Activated naive CD4-positive, alpha-beta T cell treated with anti-CD3 and anti-CD28 coated beads, Interleukin-2, amount 50 U/mL, for 72 hours (primary cell): ENCODE measurements around the gene PITHD1. TPM values are rescaled to one million over a fixed set of nuclear protein-coding genes. Genes with fewer than 3 reads are reported as not detected.
"Not testable (repeated sequence)": the region's sequence is repeated elsewhere in the genome, so short reads cannot be mapped to it uniquely, and the experiment has no call there.

Source experiments
- ATAC-seq, 2 donors: fragments of 150-1000 bp; cut with Tn5 transposase; 2 replicates each; pipeline ENCODE4 v1.10.0; 2021; ENCODE audit warnings: mild to moderate bottlenecking in 2 of 2, moderate library complexity in 2 of 2
- DNase-seq, 2 donors: peaks; one replicate each; pipeline ENCODE4 v3.0.0; 2021 to 2022; ENCODE audit warnings: low spot score in 2 of 2
- H3K27ac Mint-ChIP-seq, 2 donors: one replicate each; pipeline ENCODE4 v1.8.0; 2022; ENCODE audit warnings: mild to moderate bottlenecking in 2 of 2, mixed read lengths in 2 of 2
- H3K36me3 Mint-ChIP-seq, 2 donors: one replicate each; pipeline ENCODE4 v1.8.0; 2022; ENCODE audit warnings: mixed read lengths in 2 of 2
- H3K9me3 Mint-ChIP-seq, 2 donors: one replicate each; pipeline ENCODE4 v1.8.0; 2022; ENCODE audit warnings: mixed read lengths in 2 of 2
- total RNA-seq, 2 donors: library from RNA; stranded (reverse); gene quantifications; one replicate each; pipeline ENCODE4 v1.2.3, GENCODE V29; 2022

Gene PITHD1
- total RNA-seq, 2 donors from 2014 or later, result 68.6 to 94.7 TPM

- no peak for ATAC-seq
- DNase-seq, result no peak
- Mint-ChIP-seq H3K27ac (peak overlapping the region; percentile 35 to 53), H3K36me3 (peaks cover 3 to 9% of the 10 kb centered on the region in 2 donors), H3K9me3 (no peaks in the 10 kb centered on the region)
These were observed 18.9 kb upstream of the PITHD1 start for GRCh38 chr1:23759277-23759676.

DNA sequence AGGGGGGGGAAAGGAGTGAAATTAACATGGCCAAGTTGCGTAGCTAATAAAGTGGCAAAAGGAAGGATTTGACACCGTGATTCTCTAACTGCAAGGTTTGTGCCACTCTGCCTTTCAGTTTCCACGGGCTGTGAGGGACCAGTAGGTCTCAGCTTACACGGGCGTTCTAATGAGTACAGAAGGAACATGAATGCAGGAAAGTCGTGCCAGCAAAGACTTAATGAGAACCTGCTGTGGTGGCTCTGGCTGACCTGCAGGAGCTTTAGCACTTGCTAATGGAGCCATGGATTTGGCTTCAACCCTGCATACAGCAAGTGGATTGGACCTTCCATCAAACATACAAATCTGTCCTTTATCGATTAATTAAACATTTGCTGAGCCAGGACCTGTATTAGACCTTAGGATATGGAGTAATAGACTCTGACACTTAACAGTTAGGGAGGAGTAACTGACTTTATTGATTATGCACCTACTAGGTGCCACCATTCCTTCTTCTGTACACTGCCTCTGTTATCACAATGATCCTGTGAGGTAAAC is 15.1 kb upstream of the PITHD1 start:
- H3K36me3 Mint-ChIP-seq, result no peaks in the 10 kb centered on the region
- no peak for ATAC-seq
- no peaks in the 10 kb centered on the region for H3K9me3 Mint-ChIP-seq
- peak overlapping the region in 1 of 2 donors; percentile 50 for H3K27ac Mint-ChIP-seq
- no peak for DNase-seq

DNA sequence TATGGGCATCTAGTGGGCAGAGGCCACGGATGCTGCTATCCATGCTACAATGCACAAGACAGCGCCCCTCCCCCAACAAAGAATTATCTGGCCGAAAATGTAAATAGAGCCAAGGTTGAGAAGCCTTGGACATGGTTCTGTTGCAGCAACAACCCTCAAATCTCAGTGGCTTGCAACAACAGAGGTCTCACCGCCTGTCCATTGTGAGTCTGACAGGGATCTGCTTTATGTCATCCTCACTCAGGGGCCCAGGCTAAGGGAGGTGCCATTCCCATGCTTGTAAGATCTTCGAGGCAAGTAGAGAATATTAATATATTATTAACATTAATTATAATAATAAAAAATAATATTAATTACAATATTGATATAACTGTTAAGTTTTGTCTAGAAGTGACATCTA is 9.5 kb upstream of the PITHD1 start:
- H3K36me3 Mint-ChIP-seq, result no peaks in the 10 kb centered on the region
- no peak for DNase-seq
- no peak overlapping the region for H3K27ac Mint-ChIP-seq
- no peaks in the 10 kb centered on the region for H3K9me3 Mint-ChIP-seq
- no peak for ATAC-seq

GRCh38 chr1:23772049-23772853 is 6.0 kb upstream of the PITHD1 start:
- DNase-seq, result peak in 1 of 2 donors; percentile 92
- peak; percentile 82 to 94 for ATAC-seq
- no peak overlapping the region for H3K27ac Mint-ChIP-seq
- H3K9me3 Mint-ChIP-seq, result no peaks in the 10 kb centered on the region
- no peaks in the 10 kb centered on the region for H3K36me3 Mint-ChIP-seq

DNA sequence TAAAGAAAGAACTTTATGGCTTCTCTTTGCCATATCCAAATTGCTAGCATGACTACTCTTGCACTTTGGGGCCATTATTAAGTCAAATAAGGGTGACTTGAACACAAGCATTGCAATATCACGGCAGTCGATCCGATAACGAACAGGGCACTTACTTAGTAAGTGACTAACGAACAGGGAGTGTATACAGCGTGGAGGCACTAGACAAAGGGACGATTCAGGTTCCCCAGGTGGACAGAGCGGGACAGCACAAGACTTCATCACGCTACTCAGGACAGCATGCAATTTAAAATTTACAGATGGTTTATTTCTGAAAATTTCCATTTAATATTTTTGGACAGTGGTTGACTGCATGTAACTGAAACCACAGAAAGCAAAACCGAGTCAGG is 5.4 kb upstream of the PITHD1 start:
- Mint-ChIP-seq H3K9me3 (no peaks in the 10 kb centered on the region), H3K36me3 (peaks cover 2% of the 10 kb centered on the region in 2 donors), H3K27ac (no peak overlapping the region)
- DNase-seq (no peak), ATAC-seq (no peak)

DNA sequence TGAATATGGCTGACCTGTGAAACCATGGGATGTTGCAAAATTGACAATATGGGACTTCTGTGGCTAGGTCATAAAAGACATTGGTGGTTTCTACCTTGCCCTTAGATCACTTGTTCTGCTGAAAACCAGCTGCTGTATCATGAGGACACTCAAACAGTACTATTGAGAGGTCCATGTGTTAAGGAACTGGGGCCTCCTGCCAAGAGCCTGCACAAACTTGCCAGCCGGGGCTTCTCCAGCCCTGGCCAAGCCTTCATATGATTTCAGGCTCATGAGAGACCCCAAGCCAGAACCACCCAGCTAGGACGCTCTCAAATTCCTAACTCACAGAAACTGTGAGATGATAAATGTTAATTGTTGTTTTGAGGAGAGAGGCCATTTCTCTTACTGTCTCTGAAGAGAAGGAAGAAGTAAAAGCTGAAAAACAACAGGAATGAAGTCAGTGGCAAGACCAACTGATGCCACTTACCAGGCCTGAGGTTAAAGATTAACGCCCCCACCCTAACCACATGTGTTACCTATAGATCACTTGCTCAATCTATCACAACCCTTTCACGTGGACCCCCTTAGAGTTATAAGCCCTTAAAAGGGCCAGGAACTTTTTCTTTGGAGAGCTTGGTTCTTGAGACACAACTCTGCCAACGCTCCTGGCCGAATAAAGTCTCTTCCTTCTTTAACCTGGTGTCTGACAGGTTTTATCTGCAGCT is 3.9 kb upstream of the PITHD1 start:
- no peak overlapping the region for H3K27ac Mint-ChIP-seq
- ATAC-seq, result no peak

DNA sequence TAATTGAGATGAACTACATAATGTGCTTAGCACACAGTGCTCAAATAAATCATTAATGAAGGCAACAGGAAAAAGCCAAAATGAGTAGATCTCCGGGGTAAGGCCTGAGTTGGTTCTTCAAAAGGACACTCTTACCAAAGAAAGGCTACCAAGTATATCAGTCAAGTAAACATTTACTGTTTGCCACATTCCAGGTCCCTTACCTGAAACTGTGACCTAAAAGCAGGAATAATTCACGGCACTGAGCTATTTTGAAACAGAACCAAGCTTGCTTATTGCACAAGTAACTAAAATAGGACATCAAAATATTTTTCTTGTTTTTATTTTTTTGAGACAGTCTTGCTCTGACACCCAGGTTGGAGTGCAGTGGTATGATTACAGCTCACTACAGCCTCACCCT is 2.0 kb upstream of the PITHD1 start:
- Mint-ChIP-seq H3K36me3 (peaks cover 5 to 16% of the 10 kb centered on the region in 2 donors), H3K27ac (no peak overlapping the region), H3K9me3 (no peaks in the 10 kb centered on the region)
- ATAC-seq (no peak), DNase-seq (no peak)

More for the DNA sequence above, 3.9 kb upstream of the PITHD1 start:
- H3K9me3 Mint-ChIP-seq, result no peaks in the 10 kb centered on the region
- DNase-seq, result no peak
- peaks cover 5 to 12% of the 10 kb centered on the region in 2 donors for H3K36me3 Mint-ChIP-seq

- Mint-ChIP-seq H3K27ac (peak overlapping the region; percentile 87), H3K9me3 (no peaks in the 10 kb centered on the region), H3K36me3 (peaks cover 5 to 19% of the 10 kb centered on the region in 2 donors)
- ATAC-seq, result peak in 1 of 2 donors; percentile 36
- no peak for DNase-seq
These were observed 1.7 kb downstream of the PITHD1 start for GRCh38 chr1:23779826-23780371.

DNA sequence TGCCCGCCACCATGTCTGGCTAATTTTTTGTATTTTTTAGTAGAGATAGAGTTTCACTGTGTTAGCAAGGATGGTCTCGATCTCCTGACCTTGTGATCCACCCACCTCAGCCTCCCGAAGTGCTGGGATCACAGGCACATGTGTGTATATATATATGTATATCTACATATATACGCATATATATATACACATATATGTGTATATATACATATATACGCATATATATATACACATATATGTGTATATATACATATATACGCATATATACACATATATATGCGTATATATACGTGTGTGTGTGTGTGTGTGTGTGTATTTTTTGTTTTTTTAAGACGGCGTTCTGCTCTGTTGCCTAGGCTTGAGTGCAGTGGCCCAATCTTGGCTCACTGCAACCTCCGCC is 4.9 kb downstream of the PITHD1 start:
- Mint-ChIP-seq H3K27ac (peak overlapping the region in 1 of 2 donors; percentile 84), H3K36me3 (peaks cover 20 to 24% of the 10 kb centered on the region in 2 donors)
- ATAC-seq, H3K9me3 Mint-ChIP-seq, DNase-seq: not testable (repeated sequence)

- no peak for DNase-seq
- ATAC-seq, result no peak
- H3K27ac Mint-ChIP-seq, result no peak overlapping the region
- no peaks in the 10 kb centered on the region for H3K9me3 Mint-ChIP-seq
- H3K36me3 Mint-ChIP-seq, result peaks cover 12 to 23% of the 10 kb centered on the region in 2 donors
These were observed 6.6 kb downstream of the PITHD1 start for GRCh38 chr1:23784846-23785245.

DNA sequence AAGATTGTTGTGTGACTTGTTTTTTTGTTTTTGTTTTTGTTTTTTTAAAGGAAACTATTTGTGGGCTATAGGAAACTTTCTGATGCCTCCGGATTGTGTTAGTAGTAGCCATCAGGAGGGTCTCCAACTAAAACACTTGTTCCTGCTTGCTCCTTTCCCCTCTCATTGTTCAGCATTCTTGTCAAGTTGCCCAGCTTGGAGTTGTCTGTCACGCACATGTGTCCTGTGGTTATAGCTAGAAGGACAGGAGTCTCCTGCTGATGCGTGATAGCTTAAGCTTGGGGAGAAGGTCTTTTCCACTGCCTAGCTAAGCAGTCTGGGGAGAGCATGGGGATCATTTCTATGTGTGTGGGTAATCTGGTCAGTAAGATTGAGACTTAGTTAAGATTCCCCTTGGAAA is 9.5 kb downstream of the PITHD1 start:
- H3K36me3 Mint-ChIP-seq, result peaks cover 19 to 35% of the 10 kb centered on the region in 2 donors
- no peaks in the 10 kb centered on the region for H3K9me3 Mint-ChIP-seq
- no peak overlapping the region for H3K27ac Mint-ChIP-seq
- ATAC-seq (no peak), DNase-seq (no peak)

GRCh38 chr1:23788695-23789094 is 10.5 kb downstream of the PITHD1 start:
- H3K27ac Mint-ChIP-seq, result no peak overlapping the region
- H3K36me3 Mint-ChIP-seq, result peaks cover 19 to 35% of the 10 kb centered on the region in 2 donors
- DNase-seq (no peak), ATAC-seq (no peak)
- no peaks in the 10 kb centered on the region for H3K9me3 Mint-ChIP-seq

DNA sequence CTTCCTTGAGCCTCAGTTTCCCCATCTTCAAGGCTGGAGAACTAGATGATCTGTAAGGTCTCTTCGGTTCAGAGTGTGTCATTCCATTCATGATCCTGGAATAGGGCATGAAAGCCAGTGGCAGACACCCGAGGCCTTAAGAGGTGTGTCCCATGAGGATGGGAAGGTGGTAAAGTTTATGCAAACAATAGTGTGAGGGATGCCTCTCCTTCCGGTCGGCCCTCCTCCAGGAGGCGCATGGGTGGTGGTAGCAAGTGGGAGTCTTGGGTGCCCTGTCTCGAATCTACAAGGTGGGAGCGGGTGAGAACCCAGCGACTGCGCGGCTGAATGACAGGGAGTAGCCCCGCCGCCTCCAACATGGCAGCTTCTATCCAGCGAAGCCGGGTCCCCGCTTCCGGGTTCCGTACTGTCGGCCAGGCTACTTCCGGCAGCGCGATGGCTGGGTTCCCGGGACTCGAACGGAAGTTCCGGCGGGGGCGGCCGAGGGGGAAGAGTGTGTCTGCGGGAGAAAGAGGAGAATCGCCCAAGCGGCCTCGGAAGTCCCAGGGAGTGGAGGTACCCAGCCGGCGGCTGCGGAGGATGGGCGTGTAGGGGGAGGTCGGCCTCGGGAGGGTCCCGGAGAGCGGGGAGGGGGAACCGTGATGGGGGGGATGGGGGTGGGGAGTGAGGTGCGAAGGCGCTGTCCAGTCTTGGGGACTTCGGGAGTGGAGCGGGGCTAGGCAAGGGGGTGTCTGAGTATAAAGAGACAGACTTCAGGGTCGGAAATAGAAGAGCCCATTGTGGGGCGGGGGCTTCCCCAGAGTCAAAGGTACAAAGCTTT is 12.7 kb downstream of the PITHD1 start, which contains the start of gene LYPLA2:
TSS of gene LYPLA2 (plus strand) at position 450 of the 820 bp plus-strand sequence. CDS start 1,538 bp downstream, outside the sequence.
- Mint-ChIP-seq H3K9me3 (no peaks in the 10 kb centered on the region), H3K27ac (peak within 1 kb of the TSS; percentile 91 to 93), H3K36me3 (peaks cover 12 to 29% of the 10 kb centered on the region in 2 donors)
- ATAC-seq, result peak; percentile 91 to 92
- peak; percentile 85 to 90 for DNase-seq

DNA sequence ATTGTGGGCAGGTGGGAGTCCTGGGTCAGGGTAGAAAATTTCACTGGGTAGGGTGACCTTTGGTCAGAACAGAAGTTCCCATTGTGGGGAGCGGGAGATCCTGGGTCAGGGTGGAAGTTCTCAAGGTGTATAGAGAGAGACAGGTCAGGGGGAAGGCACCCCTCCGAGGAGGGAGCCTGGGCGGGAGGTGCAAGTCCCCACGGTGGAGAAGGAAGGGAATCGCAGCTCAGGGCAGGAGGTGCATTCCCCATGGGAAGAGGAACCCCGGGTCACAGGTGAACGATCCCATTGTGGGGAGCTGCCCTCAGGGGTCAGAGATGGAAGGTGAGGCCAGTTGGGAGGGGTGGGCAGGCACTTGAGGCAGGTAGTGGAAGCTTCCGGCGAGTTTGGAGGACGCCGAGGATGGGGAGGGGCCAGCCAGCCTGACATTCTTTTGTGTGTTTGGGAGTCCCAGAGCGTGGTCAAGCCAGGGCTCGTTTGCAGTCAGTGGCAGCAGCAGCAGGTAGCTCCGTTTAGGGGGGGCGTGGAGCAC is 13.4 kb downstream of the PITHD1 start:
- peaks cover 7 to 25% of the 10 kb centered on the region in 2 donors for H3K36me3 Mint-ChIP-seq
- ATAC-seq (peak; percentile 30 to 34), DNase-seq (peak in 1 of 2 donors; percentile 27)
- H3K9me3 Mint-ChIP-seq, result no peaks in the 10 kb centered on the region
- peak overlapping the region; percentile 91 to 93 for H3K27ac Mint-ChIP-seq

DNA sequence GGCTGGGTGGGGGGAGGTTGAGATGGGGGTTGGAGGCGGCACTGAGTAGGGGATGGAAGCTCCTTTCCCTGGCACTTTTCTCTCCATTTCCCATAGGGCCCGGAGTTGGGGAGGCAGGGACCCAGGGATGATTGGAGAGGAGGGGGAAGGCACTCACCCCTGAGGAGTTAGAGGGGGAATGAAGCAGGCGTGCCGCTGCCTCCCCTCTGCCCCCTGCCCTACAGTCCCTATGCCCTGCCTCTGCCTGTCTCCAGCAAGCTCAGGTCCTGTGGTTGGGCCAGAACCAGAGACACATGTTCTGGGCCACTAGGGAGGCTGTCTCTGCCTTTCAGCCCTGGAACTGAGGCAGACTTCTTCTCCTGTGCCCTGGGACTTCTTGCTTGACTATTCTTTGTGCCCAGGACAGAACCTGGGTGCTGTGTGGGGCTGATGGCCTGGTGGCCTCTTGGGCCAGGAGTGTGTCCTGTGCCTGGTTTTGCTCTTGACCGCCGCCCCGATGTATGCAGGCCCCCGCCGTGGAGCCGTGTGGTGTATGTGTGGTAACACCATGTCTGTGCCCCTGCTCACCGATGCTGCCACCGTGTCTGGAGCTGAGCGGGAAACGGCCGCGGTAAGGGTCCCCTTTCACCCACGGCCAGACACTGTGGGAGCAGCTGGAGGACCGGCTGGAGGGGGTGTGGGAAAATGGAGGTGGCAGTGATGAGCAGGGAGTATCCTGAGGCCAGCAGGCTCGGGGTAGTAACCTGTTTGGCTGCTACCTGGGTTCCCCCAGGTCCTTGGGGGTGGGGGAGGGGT is 14.1 kb downstream of the PITHD1 start:
- Mint-ChIP-seq H3K9me3 (no peaks in the 10 kb centered on the region), H3K27ac (peak overlapping the region; percentile 91 to 93), H3K36me3 (peaks cover 7 to 18% of the 10 kb centered on the region in 2 donors)
- DNase-seq (no peak), ATAC-seq (no peak)
